HepG2 (cell line): ENCODE results near the gene TDG. TPM values are rescaled to one million over a fixed set of nuclear protein-coding genes. Genes with fewer than 3 reads are reported as not detected.
A peak's percentile ranks its signal among the peaks of the same experiment; 100 is the strongest.

Source experiments
- CENPT ChIP-seq: sonication (generic); formaldehyde crosslinking; IDR thresholded peaks from 2 replicates; pipeline ENCODE4 v1.8.0; 2022; ENCODE audit warnings: low read depth, mild to moderate bottlenecking, moderate library complexity, missing genetic modification reagents
- CREB1 ChIP-seq, 2 experiments: fragments of 450-650 bp in 1 of 2; IDR thresholded peaks; 2 replicates each; pipeline ENCODE4 v1.6.1; 2016 to 2017; ENCODE audit warnings: control low read depth in 1 of 2, mild to moderate bottlenecking in 1 of 2, missing compliant biosample characterization in 1 of 2, missing genetic modification characterization in 1 of 2
- CSRNP1 ChIP-seq: sonication (generic); formaldehyde crosslinking; IDR thresholded peaks from 2 replicates; pipeline ENCODE4 v1.8.1; 2023; ENCODE audit warnings: mild to moderate bottlenecking, missing genetic modification reagents
- FOXO1 ChIP-seq: sonication (generic); formaldehyde crosslinking; IDR thresholded peaks from 2 replicates; pipeline ENCODE4 v1.4.0; 2020; ENCODE audit warnings: missing genetic modification reagents
- GABPB1 ChIP-seq: IDR thresholded peaks from 2 replicates; pipeline ENCODE4 v1.6.1; 2016; ENCODE audit warnings: mild to moderate bottlenecking, missing genetic modification reagents, moderate library complexity, missing compliant biosample characterization
- KDM1A ChIP-seq: IDR thresholded peaks from 2 replicates; pipeline ENCODE4 v1.6.1; 2016; ENCODE audit warnings: missing compliant biosample characterization
- KLF15 ChIP-seq: sonication (generic); formaldehyde crosslinking; IDR thresholded peaks from 2 replicates; pipeline ENCODE4 v1.8.1; 2023; ENCODE audit warnings: borderline replicate concordance, mild to moderate bottlenecking, inconsistent platforms, missing genetic modification reagents, mixed read lengths
- POLR2A ChIP-seq, 2 experiments: IDR thresholded peaks; 2 replicates each; pipeline ENCODE4 v1.6.1; 2011; ENCODE audit warnings: low read depth in 2 of 2, low read length in 2 of 2, mild to moderate bottlenecking in 1 of 2, moderate library complexity in 1 of 2; ENCODE audit not compliant: insufficient read depth in 1 of 2
- RFX1 ChIP-seq: fragments of 450-650 bp; IDR thresholded peaks from 2 replicates; pipeline ENCODE4 v1.6.1; 2017
- SKI ChIP-seq: fragments of 450-650 bp; IDR thresholded peaks from one replicate; pipeline ENCODE4 v1.6.1; 2018; ENCODE audit warnings: mild to moderate bottlenecking; ENCODE audit not compliant: partially characterized antibody
- TEF ChIP-seq: sonication (generic); formaldehyde crosslinking; IDR thresholded peaks from 2 replicates; pipeline ENCODE4 v1.5.0; 2020; ENCODE audit warnings: missing genetic modification reagents
- ZFP41 ChIP-seq: sonication (generic); formaldehyde crosslinking; IDR thresholded peaks from 2 replicates; pipeline ENCODE4 v1.4.0; 2020; ENCODE audit warnings: mild to moderate bottlenecking, missing genetic modification reagents, borderline replicate concordance
- ZNF572 ChIP-seq: sonication (generic); formaldehyde crosslinking; IDR thresholded peaks from 2 replicates; pipeline ENCODE4 v1.5.1; 2020; ENCODE audit warnings: mild to moderate bottlenecking, missing genetic modification reagents
- ZNF737 ChIP-seq: sonication (generic); formaldehyde crosslinking; IDR thresholded peaks from 2 replicates; pipeline ENCODE4 v1.5.0; 2020; ENCODE audit warnings: missing genetic modification reagents, mild to moderate bottlenecking, borderline replicate concordance
- ZNF841 ChIP-seq: sonication (generic); formaldehyde crosslinking; IDR thresholded peaks from 2 replicates; pipeline ENCODE4 v1.8.1; 2023; ENCODE audit warnings: missing genetic modification reagents, borderline replicate concordance
- ZSCAN29 ChIP-seq: sonication (generic); formaldehyde crosslinking; conservative IDR thresholded peaks from 2 replicates; pipeline ENCODE4 v1.4.0; 2020; ENCODE audit warnings: mild to moderate bottlenecking, missing genetic modification reagents
- ZSCAN5A ChIP-seq: sonication (generic); formaldehyde crosslinking; IDR thresholded peaks from 2 replicates; pipeline ENCODE4 v1.8.0; 2022; ENCODE audit warnings: mild to moderate bottlenecking, missing genetic modification reagents, borderline replicate concordance
- polyA plus RNA-seq, 8 experiments: library from polyadenylated mRNA; depleted of rRNA in 3 of 8; stranded (reverse) in 7 of 8; unstranded in 1 of 8; fragments of >200 nt; fragmentation: Illumina TruSeq in 4 of 8; extraction: Trizol in 4 of 8; gene quantifications; 2 replicates each; pipeline versions ENCODE4 v1.2.1 to v1.2.3, GENCODE V29; 2011 to 2016; ENCODE audit warnings: low read depth in 4 of 8, missing spikeins in 1 of 8, mixed read lengths in 1 of 8; ENCODE audit not compliant: insufficient read depth in 1 of 8
- total RNA-seq, 5 experiments: library from RNA; depleted of rRNA; stranded (reverse); fragments of >200 nt; fragmentation: Illumina TruSeq; extraction: Trizol; gene quantifications; 2 replicates each; pipeline ENCODE4 v1.2.3, GENCODE V29; 2016; ENCODE audit warnings: low read depth in 1 of 5
- TF ChIP-seq, protein P1 (sequence below): IDR thresholded peaks from 2 replicates; pipeline ENCODE4 v1.6.1; 2016; ENCODE audit warnings: low read depth
- TF ChIP-seq, protein P2 (sequence below): sonication (generic); formaldehyde crosslinking; IDR thresholded peaks from 2 replicates; pipeline ENCODE4 v1.4.0; 2020; ENCODE audit warnings: mild to moderate bottlenecking, missing genetic modification reagents

TDG gene
- total and polyA plus RNA-seq, 2 of the 13 experiments (the other 11 are each of a cell fraction or from before 2014, with no cell fraction given): 14.2 to 19.5 TPM

GRCh38 chr12:103965590-103966504 lies at the start of gene TDG (continued):
- TF ChIP-seq CSRNP1 (peak; percentile 91), TEF (CRISPR knock-in tag) (no peak; the same call in 1 of the 2 replicates), SKI (peak; percentile 87), FOXO1 (CRISPR knock-in tag) (no peak), ZSCAN29 (CRISPR knock-in tag) (peak; percentile 73; the same call in 1 of the 2 replicates), ZSCAN5A (CRISPR knock-in tag) (no peak; the same call in 1 of the 2 replicates), CENPT (CRISPR knock-in tag) (0 out of 2 replicates have a peak, but pooled peaks have one; percentile 52), ZFP41 (CRISPR knock-in tag) (peak; percentile 80; the same call in 1 of the 2 replicates), POLR2A (IDR thresholded peaks at IDR 0.05; ENCODE audit: insufficient read depth in 1 of 2, low read depth in 2 of 2, low read length in 2 of 2) (peak; percentile 92 to 97), GABPB1 (CRISPR knock-in tag) (peak; percentile 98), CREB1 (IDR thresholded peaks at IDR 0.05) (peak; percentile 79), CREB1 (CRISPR knock-in tag; IDR thresholded peaks at IDR 0.05) (peak; percentile 88), ZNF572 (CRISPR knock-in tag) (peak; percentile 32; the same call in 1 of the 2 replicates), ZNF737 (CRISPR knock-in tag) (no peak), KDM1A (CRISPR knock-in tag) (no peak), ZNF841 (CRISPR knock-in tag) (no peak), KLF15 (CRISPR knock-in tag) (no peak), RFX1 (no peak)
- TF ChIP-seq, protein P1, sequence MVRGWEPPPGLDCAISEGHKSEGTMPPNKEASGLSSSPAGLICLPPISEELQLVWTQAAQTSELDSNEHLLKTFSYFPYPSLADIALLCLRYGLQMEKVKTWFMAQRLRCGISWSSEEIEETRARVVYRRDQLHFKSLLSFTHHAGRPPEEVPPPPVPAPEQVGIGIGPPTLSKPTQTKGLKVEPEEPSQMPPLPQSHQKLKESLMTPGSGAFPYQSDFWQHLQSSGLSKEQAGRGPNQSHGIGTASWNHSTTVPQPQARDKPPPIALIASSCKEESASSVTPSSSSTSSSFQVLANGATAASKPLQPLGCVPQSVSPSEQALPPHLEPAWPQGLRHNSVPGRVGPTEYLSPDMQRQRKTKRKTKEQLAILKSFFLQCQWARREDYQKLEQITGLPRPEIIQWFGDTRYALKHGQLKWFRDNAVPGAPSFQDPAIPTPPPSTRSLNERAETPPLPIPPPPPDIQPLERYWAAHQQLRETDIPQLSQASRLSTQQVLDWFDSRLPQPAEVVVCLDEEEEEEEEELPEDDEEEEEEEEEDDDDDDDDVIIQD (CRISPR knock-in tag): peak; percentile 49; the same call in 1 of the 2 replicates
- TF ChIP-seq, protein P2, sequence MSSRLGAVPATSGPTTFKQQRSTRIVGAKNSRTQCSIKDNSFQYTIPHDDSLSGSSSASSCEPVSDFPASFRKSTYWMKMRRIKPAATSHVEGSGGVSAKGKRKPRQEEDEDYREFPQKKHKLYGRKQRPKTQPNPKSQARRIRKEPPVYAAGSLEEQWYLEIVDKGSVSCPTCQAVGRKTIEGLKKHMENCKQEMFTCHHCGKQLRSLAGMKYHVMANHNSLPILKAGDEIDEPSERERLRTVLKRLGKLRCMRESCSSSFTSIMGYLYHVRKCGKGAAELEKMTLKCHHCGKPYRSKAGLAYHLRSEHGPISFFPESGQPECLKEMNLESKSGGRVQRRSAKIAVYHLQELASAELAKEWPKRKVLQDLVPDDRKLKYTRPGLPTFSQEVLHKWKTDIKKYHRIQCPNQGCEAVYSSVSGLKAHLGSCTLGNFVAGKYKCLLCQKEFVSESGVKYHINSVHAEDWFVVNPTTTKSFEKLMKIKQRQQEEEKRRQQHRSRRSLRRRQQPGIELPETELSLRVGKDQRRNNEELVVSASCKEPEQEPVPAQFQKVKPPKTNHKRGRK (CRISPR knock-in tag): no peak
